ENCODE data around the gene ELOVL6. TPM values are rescaled to one million over a fixed set of nuclear protein-coding genes. Genes with fewer than 3 reads are reported as not detected.

Gene ELOVL6
- total and polyA plus RNA-seq, 9 of the 15 experiments (the other 6 are each of a cell fraction or from before 2014, with no cell fraction given): 18.3 to 82.6 (median 46.0) TPM

DNA sequence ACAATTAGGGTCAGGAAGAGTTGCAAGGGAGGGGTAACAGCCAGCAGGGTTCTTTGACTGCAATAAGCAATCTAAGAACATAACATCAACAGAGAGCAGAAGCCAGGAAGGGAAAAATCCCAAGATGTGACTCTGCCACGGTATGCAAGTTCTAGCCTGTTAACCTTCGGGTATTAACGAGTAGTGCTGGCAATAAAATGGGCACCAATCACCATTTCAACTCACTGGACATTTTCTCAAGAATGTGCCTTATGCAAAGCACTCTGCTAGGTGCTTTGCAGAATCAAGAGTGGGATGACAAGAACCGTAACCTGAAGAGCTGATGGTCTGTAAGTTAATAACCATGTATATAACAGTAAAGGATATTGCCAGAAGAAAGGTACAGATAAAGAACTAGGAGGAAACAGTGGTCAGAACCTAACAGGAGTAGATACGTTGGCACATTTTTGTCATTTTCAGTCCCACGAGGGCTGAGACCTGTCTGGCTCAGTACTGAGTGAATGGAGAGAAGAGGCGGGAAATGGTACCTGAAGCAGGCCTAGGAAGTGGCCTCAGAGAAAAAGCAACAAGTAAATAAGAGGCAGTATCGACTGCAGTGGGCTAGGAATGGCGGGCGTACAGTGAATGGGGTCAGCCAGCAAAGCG lies 2.7 kb downstream of the ELOVL6 start (continued):
- TF ChIP-seq CHD4 (IDR thresholded peaks at IDR 0.05; ENCODE audit: insufficient read depth, insufficient replicate concordance, low read depth, low read length, poor library complexity, severe bottlenecking) (no peak), DDX20 (tag; IDR thresholded peaks at IDR 0.05; ENCODE audit: low read depth) (no peak), ZNF217 (CRISPR knock-in tag; IDR thresholded peaks at IDR 0.05) (no peak), FOXA3 (CRISPR knock-in tag; conservative IDR thresholded peaks at IDR 0.05 in 1 of 2, IDR thresholded peaks at IDR 0.05 in 1 of 2) (0 out of 4 replicates have a peak, but pooled peaks of 1 of the 2 experiments have one; percentile 38), L3MBTL2 (IDR thresholded peaks at IDR 0.05) (peak; percentile 62; the same call in 1 of the 2 replicates), ZNF77 (CRISPR knock-in tag; IDR thresholded peaks at IDR 0.05) (no peak), RBM25 (IDR thresholded peaks at IDR 0.05; ENCODE audit: low read depth, low read length, severe bottlenecking) (peak; percentile 11), KLF16 (IDR thresholded peaks at IDR 0.05) (no peak), ZNF778 (CRISPR knock-in tag; IDR thresholded peaks at IDR 0.05) (no peak), PRPF4 (IDR thresholded peaks at IDR 0.05; ENCODE audit: insufficient read depth, low read depth, low read length, poor library complexity, severe bottlenecking) (no peak), CAMTA2 (CRISPR knock-in tag; conservative IDR thresholded peaks at IDR 0.05) (no peak), ZC3H4 (CRISPR knock-in tag; IDR thresholded peaks at IDR 0.05; ENCODE audit: borderline replicate concordance) (no peak), OTX1 (CRISPR knock-in tag; IDR thresholded peaks at IDR 0.05) (0 out of 2 replicates have a peak, but pooled peaks have one; percentile 64), FOXK2 (conservative IDR thresholded peaks at IDR 0.05 in 1 of 2, IDR thresholded peaks at IDR 0.05 in 1 of 2; ENCODE audit: low read depth in 2 of 2) (peak in 1 of 2 experiments; percentile 49; a peak in 1 of 4 replicates), POLR2A (conservative IDR thresholded peaks at IDR 0.05) (no peak)
- TF ChIP-seq, protein P1, sequence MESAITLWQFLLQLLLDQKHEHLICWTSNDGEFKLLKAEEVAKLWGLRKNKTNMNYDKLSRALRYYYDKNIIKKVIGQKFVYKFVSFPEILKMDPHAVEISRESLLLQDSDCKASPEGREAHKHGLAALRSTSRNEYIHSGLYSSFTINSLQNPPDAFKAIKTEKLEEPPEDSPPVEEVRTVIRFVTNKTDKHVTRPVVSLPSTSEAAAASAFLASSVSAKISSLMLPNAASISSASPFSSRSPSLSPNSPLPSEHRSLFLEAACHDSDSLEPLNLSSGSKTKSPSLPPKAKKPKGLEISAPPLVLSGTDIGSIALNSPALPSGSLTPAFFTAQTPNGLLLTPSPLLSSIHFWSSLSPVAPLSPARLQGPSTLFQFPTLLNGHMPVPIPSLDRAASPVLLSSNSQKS (CRISPR knock-in tag; IDR thresholded peaks at IDR 0.05): no peak
- TF ChIP-seq, protein P2, sequence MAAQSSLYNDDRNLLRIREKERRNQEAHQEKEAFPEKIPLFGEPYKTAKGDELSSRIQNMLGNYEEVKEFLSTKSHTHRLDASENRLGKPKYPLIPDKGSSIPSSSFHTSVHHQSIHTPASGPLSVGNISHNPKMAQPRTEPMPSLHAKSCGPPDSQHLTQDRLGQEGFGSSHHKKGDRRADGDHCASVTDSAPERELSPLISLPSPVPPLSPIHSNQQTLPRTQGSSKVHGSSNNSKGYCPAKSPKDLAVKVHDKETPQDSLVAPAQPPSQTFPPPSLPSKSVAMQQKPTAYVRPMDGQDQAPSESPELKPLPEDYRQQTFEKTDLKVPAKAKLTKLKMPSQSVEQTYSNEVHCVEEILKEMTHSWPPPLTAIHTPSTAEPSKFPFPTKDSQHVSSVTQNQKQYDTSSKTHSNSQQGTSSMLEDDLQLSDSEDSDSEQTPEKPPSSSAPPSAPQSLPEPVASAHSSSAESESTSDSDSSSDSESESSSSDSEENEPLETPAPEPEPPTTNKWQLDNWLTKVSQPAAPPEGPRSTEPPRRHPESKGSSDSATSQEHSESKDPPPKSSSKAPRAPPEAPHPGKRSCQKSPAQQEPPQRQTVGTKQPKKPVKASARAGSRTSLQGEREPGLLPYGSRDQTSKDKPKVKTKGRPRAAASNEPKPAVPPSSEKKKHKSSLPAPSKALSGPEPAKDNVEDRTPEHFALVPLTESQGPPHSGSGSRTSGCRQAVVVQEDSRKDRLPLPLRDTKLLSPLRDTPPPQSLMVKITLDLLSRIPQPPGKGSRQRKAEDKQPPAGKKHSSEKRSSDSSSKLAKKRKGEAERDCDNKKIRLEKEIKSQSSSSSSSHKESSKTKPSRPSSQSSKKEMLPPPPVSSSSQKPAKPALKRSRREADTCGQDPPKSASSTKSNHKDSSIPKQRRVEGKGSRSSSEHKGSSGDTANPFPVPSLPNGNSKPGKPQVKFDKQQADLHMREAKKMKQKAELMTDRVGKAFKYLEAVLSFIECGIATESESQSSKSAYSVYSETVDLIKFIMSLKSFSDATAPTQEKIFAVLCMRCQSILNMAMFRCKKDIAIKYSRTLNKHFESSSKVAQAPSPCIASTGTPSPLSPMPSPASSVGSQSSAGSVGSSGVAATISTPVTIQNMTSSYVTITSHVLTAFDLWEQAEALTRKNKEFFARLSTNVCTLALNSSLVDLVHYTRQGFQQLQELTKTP (IDR thresholded peaks at IDR 0.05; ENCODE audit: low read depth in 1 of 2, partially characterized antibody in 2 of 2): peak in 1 of 2 experiments; percentile 57
